Measurements from ENCODE around the gene SMIM11.
"Not testable (repeated sequence)": the region's sequence is repeated elsewhere in the genome, so short reads cannot be mapped to it uniquely, and the experiment has no call there.

GRCh38 chr21:34428441-34428840 is 53.1 kb downstream of the SMIM11 start:
- TF ChIP-seq CTCF, POLR2A (IDR thresholded peaks at IDR 0.05): not testable (repeated sequence)

Data from esophagus squamous epithelium (tissue), 4 donors.